BLaER1 (cell line): ENCODE data around the gene ADCYAP1.

ENCODE experiments used
- H3K27ac ChIP-seq: shearing (Covaris generic); formaldehyde crosslinking; 2 replicates; pipeline ENCODE4 v1.8.1; 2022
- H3K27me3 ChIP-seq: shearing (Covaris generic); formaldehyde crosslinking; 2 replicates; pipeline ENCODE4 v1.8.1; 2022
- H3K36me3 ChIP-seq: shearing (Covaris generic); formaldehyde crosslinking; 2 replicates; pipeline ENCODE4 v1.8.1; 2022
- H3K4me1 ChIP-seq: shearing (Covaris generic); formaldehyde crosslinking; 2 replicates; pipeline ENCODE4 v1.8.1; 2022
- H3K4me2 ChIP-seq: shearing (Covaris generic); formaldehyde crosslinking; 2 replicates; pipeline ENCODE4 v1.8.1; 2022
- H3K4me3 ChIP-seq: shearing (Covaris generic); formaldehyde crosslinking; 2 replicates; pipeline ENCODE4 v1.8.1; 2022
- H3K9ac ChIP-seq: shearing (Covaris generic); formaldehyde crosslinking; 2 replicates; pipeline ENCODE4 v1.8.1; 2022
- H3K9me3 ChIP-seq: shearing (Covaris generic); formaldehyde crosslinking; 2 replicates; pipeline ENCODE4 v1.8.1; 2022
- H4K20me1 ChIP-seq: shearing (Covaris generic); formaldehyde crosslinking; 2 replicates; pipeline ENCODE4 v1.8.1; 2022
- Cebpa-rat ChIP-seq: shearing (Covaris generic); IDR thresholded peaks from 2 replicates; pipeline ENCODE4 v1.8.1; 2022

Gene ADCYAP1

GRCh38 chr18:934518-935133 is 30.0 kb downstream of the ADCYAP1 start:
- Histone ChIP-seq H3K9me3 (peaks cover 12% of the 10 kb centered on the region; the same call in 1 of the 2 replicates), H3K27me3 (no peaks in the 10 kb centered on the region), H3K4me3 (no peak overlapping the region), H3K27ac (no peak overlapping the region), H3K4me2 (no peak overlapping the region), H4K20me1 (no peaks in the 10 kb centered on the region), H3K4me1 (peaks cover 16% of the 10 kb centered on the region), H3K36me3 (no peaks in the 10 kb centered on the region), H3K9ac (no peak overlapping the region)
- no peak for TF ChIP-seq Cebpa-rat

GRCh38 chr18:936941-937340 is 32.3 kb downstream of the ADCYAP1 start:
- Histone ChIP-seq H3K4me2 (no peak overlapping the region), H3K27me3 (no peaks in the 10 kb centered on the region), H3K9me3 (peaks cover 11% of the 10 kb centered on the region; the same call in 1 of the 2 replicates), H3K4me1 (no peaks in the 10 kb centered on the region), H3K27ac (no peak overlapping the region), H3K4me3 (no peak overlapping the region), H4K20me1 (no peaks in the 10 kb centered on the region), H3K36me3 (no peaks in the 10 kb centered on the region), H3K9ac (no peak overlapping the region)
- TF ChIP-seq Cebpa-rat, result no peak

GRCh38 chr18:939166-939565 is 34.5 kb downstream of the ADCYAP1 start:
- no peak overlapping the region for H3K27ac ChIP-seq

GRCh38 chr18:939958-940357 is 35.3 kb downstream of the ADCYAP1 start:
- H3K4me2 ChIP-seq, result no peak overlapping the region
- no peaks in the 10 kb centered on the region for H3K4me1 ChIP-seq
- TF ChIP-seq Cebpa-rat, result no peak
- H4K20me1 ChIP-seq, result no peaks in the 10 kb centered on the region
- no peaks in the 10 kb centered on the region for H3K27me3 ChIP-seq
- H3K9ac ChIP-seq, result no peak overlapping the region
- H3K9me3 ChIP-seq, result peaks cover 11% of the 10 kb centered on the region; the same call in 1 of the 2 replicates
- no peaks in the 10 kb centered on the region for H3K36me3 ChIP-seq
- H3K4me3 ChIP-seq, result no peak overlapping the region
- H3K27ac ChIP-seq, result no peak overlapping the region

More at GRCh38 chr18:939166-939565, 34.5 kb downstream of the ADCYAP1 start:
- H3K4me3 ChIP-seq, result no peak overlapping the region
- H3K36me3 ChIP-seq, result no peaks in the 10 kb centered on the region
- no peak for TF ChIP-seq Cebpa-rat
- H3K4me1 ChIP-seq, result no peaks in the 10 kb centered on the region
- H3K27me3 ChIP-seq, result no peaks in the 10 kb centered on the region
- H4K20me1 ChIP-seq, result no peaks in the 10 kb centered on the region
- no peak overlapping the region for H3K9ac ChIP-seq
- H3K9me3 ChIP-seq, result peaks cover 11% of the 10 kb centered on the region; the same call in 1 of the 2 replicates
- H3K4me2 ChIP-seq, result no peak overlapping the region

DNA sequence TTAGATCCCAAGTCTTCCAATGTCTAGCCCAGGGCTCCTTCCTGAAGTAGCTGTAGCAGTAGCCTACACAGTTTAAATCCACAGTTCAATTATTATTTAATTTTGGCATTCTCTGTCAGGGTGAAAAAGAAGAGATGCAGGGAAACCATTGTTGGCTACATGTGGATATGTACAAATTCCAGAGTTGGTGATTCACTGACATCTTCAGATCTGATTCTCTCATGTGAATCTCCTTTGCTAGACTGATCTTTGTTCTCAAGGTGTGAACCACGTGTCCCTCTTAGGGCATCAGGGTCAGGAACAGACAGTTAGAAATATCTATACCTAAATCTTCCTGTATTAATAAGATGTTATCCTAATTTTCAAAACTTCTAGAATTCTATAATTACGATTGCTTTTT is 36.7 kb downstream of the ADCYAP1 start:
- Histone ChIP-seq H4K20me1 (no peaks in the 10 kb centered on the region), H3K4me3 (no peak overlapping the region), H3K27me3 (no peaks in the 10 kb centered on the region), H3K27ac (no peak overlapping the region), H3K4me1 (no peaks in the 10 kb centered on the region), H3K9ac (no peak overlapping the region), H3K36me3 (no peaks in the 10 kb centered on the region), H3K9me3 (peaks cover 3% of the 10 kb centered on the region; the same call in 1 of the 2 replicates), H3K4me2 (no peak overlapping the region)
- TF ChIP-seq Cebpa-rat, result no peak

DNA sequence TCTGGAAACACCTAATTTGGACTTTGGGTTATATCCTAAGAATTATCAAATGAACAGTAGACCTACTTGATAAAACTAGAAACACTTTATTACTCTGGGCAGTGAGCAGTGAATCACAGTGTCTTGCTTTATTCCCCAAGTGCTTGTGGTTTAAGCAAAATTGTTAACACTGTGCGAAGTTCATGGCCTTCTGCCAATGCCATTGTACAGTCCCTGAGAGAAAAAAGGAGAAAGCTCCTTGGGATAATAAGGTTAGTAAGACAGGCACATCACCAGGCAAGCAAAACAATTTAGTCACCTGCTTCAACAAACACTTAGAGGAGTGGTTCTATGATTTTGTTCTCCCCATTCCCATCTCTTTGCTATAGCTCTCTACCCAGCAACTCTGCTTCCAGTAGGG is 39.8 kb downstream of the ADCYAP1 start:
- Histone ChIP-seq H3K27ac (no peak overlapping the region), H3K27me3 (no peaks in the 10 kb centered on the region), H3K4me3 (no peak overlapping the region), H4K20me1 (no peaks in the 10 kb centered on the region), H3K9me3 (no peaks in the 10 kb centered on the region), H3K9ac (no peak overlapping the region), H3K4me2 (no peak overlapping the region), H3K36me3 (no peaks in the 10 kb centered on the region), H3K4me1 (peaks cover 3% of the 10 kb centered on the region)
- TF ChIP-seq Cebpa-rat, result no peak

DNA sequence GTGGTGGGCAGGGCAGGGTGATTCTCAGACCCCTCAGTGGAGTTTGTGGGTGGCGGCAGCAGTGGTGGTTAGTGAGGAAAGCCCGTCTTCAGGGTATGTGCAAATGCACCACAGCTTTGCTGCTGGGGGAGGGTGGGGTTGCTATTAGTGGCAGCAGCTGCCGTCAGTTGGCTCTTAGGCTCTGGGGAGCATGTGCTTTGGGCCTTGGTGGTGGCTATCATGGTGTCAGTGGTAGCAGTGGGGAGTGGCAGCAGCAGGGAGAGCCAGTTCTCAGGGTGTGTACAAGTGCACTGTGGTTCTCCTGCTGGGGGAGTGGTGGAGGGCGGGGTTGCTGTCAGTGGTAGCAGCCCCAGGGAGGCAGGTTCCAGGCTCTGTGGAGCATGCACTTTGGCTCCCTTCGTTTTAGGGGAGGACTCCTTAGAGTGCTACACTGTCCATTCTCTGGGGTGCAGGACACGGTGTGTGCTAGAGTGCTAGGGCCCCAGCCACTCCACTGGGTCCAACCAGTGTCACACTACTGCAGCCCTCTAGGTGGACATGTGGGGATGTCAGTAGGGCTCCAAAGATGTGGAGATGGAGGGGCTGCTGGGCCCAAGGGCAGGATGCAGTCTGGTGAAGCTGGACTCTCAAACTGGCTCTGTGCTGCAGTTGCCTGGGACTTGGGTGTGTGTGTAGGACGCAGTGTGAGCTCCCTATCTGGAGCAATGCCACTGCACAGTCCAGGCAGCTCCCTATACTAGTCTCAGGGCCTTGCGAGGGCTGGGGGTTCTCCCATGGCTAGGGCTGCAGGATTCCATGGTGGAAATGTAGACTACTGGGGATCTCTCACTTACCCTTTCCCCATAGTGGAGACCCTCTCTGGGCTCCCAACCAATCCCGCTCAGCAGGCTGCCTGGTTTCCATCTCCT is 45.3 kb downstream of the ADCYAP1 start:
- H3K4me2 ChIP-seq, result peak overlapping the region; percentile 49

DNA sequence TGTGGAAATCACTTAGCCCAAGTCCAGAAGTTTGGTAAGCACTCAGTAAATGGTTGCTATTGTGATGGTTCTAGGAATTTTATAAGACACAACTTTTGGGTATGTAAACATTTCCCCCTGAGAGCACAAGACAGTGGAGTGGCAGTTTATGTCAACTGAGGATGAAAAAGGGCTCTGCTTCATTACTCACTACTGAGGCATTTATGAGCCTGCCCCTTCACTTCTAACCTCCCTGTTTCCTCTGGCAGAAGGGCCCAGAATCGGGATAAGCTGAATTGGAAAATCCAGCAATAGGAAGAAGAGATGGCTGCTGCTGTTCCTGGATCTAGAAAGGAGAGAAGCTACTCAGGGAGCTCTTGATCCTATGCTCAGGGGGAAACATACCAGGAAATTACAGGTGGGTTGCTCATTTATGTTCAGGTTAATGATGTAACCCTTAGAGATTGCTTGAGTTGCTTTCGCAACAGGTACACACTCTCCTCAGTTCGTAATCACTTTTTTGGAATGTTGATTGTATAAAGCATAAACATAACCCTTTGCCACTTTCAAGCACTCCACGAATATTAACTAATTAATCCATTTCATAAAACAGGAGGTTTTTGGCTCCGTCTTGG is 46.3 kb downstream of the ADCYAP1 start:
- peaks cover 14% of the 10 kb centered on the region for H3K4me1 ChIP-seq
- H3K27me3 ChIP-seq, result no peaks in the 10 kb centered on the region
- no peak overlapping the region for H3K27ac ChIP-seq
- TF ChIP-seq Cebpa-rat, result no peak
- H3K9me3 ChIP-seq, result 0 out of 2 replicates have a peak, but pooled peaks cover 10% of the 10 kb centered on the region
- H3K4me3 ChIP-seq, result no peak overlapping the region
- no peak overlapping the region for H3K9ac ChIP-seq
- H3K36me3 ChIP-seq, result no peaks in the 10 kb centered on the region
- H3K4me2 ChIP-seq, result no peak overlapping the region
- no peaks in the 10 kb centered on the region for H4K20me1 ChIP-seq

More for the DNA sequence above, 45.3 kb downstream of the ADCYAP1 start:
- TF ChIP-seq Cebpa-rat, result no peak
- Histone ChIP-seq H3K27me3 (no peaks in the 10 kb centered on the region), H3K9ac (no peak overlapping the region), H3K4me3 (no peak overlapping the region), H3K27ac (no peak overlapping the region), H3K9me3 (0 out of 2 replicates have a peak, but pooled peaks cover 10% of the 10 kb centered on the region), H3K4me1 (peaks cover 14% of the 10 kb centered on the region), H3K36me3 (no peaks in the 10 kb centered on the region), H4K20me1 (no peaks in the 10 kb centered on the region)

DNA sequence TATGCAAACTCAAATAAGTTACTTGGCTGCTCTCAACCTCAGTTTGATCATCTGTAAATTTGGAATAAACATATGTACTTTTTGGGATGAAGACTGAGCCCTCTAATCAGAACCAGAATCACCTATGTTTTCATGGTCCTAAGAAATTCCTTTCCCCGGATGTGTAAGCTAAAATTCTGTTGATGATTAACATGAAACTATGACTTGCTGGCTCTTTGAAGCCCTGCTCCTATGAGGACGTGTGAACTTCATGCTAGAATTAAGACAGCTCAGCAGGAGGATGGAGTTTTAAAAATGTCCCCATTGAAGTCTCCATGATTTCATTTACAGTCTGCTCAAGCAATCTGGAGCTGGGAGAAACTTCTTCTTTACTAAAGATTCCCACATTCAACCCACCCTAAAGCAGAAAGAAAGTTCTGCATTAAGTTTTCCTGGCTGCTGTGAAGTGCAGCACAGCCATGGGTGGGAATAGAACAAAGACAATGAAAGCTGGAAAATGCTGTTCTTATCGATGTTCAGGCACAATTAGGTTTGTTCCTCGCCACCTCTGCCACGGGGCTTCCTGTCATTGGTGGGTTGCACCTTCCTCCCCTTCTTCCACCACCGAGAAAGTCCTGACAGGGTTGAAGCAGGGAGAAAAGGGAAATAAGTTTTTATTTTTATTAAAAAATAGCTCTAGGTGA is 50.9 kb downstream of the ADCYAP1 start:
- no peaks in the 10 kb centered on the region for H3K4me1 ChIP-seq
- TF ChIP-seq Cebpa-rat, result no peak
- H3K36me3 ChIP-seq, result no peaks in the 10 kb centered on the region
- no peak overlapping the region for H3K4me2 ChIP-seq
- H3K4me3 ChIP-seq, result no peak overlapping the region
- no peak overlapping the region for H3K9ac ChIP-seq
- no peaks in the 10 kb centered on the region for H4K20me1 ChIP-seq
- 0 out of 2 replicates have a peak, but pooled peaks cover 10% of the 10 kb centered on the region for H3K9me3 ChIP-seq
- H3K27me3 ChIP-seq, result no peaks in the 10 kb centered on the region
- no peak overlapping the region for H3K27ac ChIP-seq
